Activated CD4-positive, alpha-beta T cell treated with anti-CD3 and anti-CD28 coated beads, Interleukin-2, Interleukin-6, amounts not matched to agents 100 ng/mL and 50 ng/mL, durations not matched to agents 16 hours and 8 hours (primary cell): ENCODE measurements around the gene SPTBN5.

ENCODE experiments used
- DNase-seq: peaks from one replicate; pipeline ENCODE4 v3.0.0-alpha.2; 2020

The SPTBN5 gene

GRCh38 chr15:41893422-41894250, at the start of gene SPTBN5:
SPTBN5 (minus strand) TSS chr15:41894053; CDS start chr15:41893497, 556 bp downstream.
- DNase-seq = no peak

GRCh38 chr15:41942886-41943285, 49.0 kb upstream of the SPTBN5 start:
- no peak for DNase-seq

- no peak for DNase-seq
Measured at GRCh38 chr15:41941644-41942415, 48.0 kb upstream of the SPTBN5 start.

- peak; percentile 85 for DNase-seq
Measured at GRCh38 chr15:41940441-41940857, 46.6 kb upstream of the SPTBN5 start.

- no peak for DNase-seq
Measured at GRCh38 chr15:41939986-41940385, 46.1 kb upstream of the SPTBN5 start.

- no peak for DNase-seq
Measured at GRCh38 chr15:41937568-41937923, 43.7 kb upstream of the SPTBN5 start.

- peak; percentile 89 for DNase-seq
Measured at GRCh38 chr15:41936649-41937567, 43.1 kb upstream of the SPTBN5 start.

- DNase-seq = no peak
Measured at GRCh38 chr15:41936155-41936554, 42.3 kb upstream of the SPTBN5 start.

GRCh38 chr15:41935566-41936020, 41.7 kb upstream of the SPTBN5 start:
- DNase-seq = peak; percentile 83

- peak; percentile 81 for DNase-seq
Measured at GRCh38 chr15:41934843-41935242, 41.0 kb upstream of the SPTBN5 start.

GRCh38 chr15:41933771-41934170, 39.9 kb upstream of the SPTBN5 start:
- DNase-seq = no peak

- DNase-seq = no peak
Measured at GRCh38 chr15:41933326-41933725, 39.5 kb upstream of the SPTBN5 start.

- DNase-seq = no peak
Measured at GRCh38 chr15:41932511-41933289, 38.8 kb upstream of the SPTBN5 start.

GRCh38 chr15:41932101-41932500, 38.2 kb upstream of the SPTBN5 start:
- no peak for DNase-seq

- DNase-seq = no peak
Measured at GRCh38 chr15:41930867-41931222, 37.0 kb upstream of the SPTBN5 start.

GRCh38 chr15:41930221-41930866, 36.5 kb upstream of the SPTBN5 start:
- no peak for DNase-seq

- peak; percentile 26 for DNase-seq
Measured at GRCh38 chr15:41928637-41929620, 35.1 kb upstream of the SPTBN5 start.

GRCh38 chr15:41928100-41928499, 34.2 kb upstream of the SPTBN5 start:
- no peak for DNase-seq

GRCh38 chr15:41927536-41927935, 33.7 kb upstream of the SPTBN5 start:
- no peak for DNase-seq
